PFSK-1 (cell line): ENCODE data around the gene MRPL20.
A peak's percentile ranks its signal among the peaks of the same experiment; 100 is the strongest.

ENCODE experiments used
- FOXP2 ChIP-seq: optimal IDR thresholded peaks from 2 replicates; pipeline ENCODE3; 2011; ENCODE audit warnings: borderline replicate concordance, control low read depth, inconsistent platforms; ENCODE audit not compliant: insufficient read depth; ENCODE audit errors: extremely low read length, extremely low read depth
- POLR2AphosphoS5 ChIP-seq: IDR thresholded peaks from 2 replicates; pipeline ENCODE4 v1.6.1; 2012; ENCODE audit warnings: low read depth, mild to moderate bottlenecking, control low read depth, low read length, moderate library complexity
- SIN3A ChIP-seq: IDR thresholded peaks from 2 replicates; pipeline ENCODE4 v1.6.1; 2012; ENCODE audit warnings: mild to moderate bottlenecking, low read length, moderate library complexity, borderline replicate concordance; ENCODE audit not compliant: insufficient read depth
- TAF1 ChIP-seq: IDR thresholded peaks from 2 replicates; pipeline ENCODE4 v1.6.1; 2012; ENCODE audit warnings: low read length, control low read depth, borderline replicate concordance; ENCODE audit not compliant: insufficient read depth
- TF ChIP-seq, protein P1 (sequence below), 2 experiments: IDR thresholded peaks; 2 replicates each; pipeline versions ENCODE4 v1.6.1 to v1.8.0; 2011 to 2012; ENCODE audit warnings: low read depth in 2 of 2, low read length in 2 of 2, control low read depth in 1 of 2, inconsistent platforms in 1 of 2, mild to moderate bottlenecking in 1 of 2, moderate library complexity in 1 of 2; ENCODE audit not compliant: insufficient read depth in 1 of 2

The MRPL20 gene

DNA sequence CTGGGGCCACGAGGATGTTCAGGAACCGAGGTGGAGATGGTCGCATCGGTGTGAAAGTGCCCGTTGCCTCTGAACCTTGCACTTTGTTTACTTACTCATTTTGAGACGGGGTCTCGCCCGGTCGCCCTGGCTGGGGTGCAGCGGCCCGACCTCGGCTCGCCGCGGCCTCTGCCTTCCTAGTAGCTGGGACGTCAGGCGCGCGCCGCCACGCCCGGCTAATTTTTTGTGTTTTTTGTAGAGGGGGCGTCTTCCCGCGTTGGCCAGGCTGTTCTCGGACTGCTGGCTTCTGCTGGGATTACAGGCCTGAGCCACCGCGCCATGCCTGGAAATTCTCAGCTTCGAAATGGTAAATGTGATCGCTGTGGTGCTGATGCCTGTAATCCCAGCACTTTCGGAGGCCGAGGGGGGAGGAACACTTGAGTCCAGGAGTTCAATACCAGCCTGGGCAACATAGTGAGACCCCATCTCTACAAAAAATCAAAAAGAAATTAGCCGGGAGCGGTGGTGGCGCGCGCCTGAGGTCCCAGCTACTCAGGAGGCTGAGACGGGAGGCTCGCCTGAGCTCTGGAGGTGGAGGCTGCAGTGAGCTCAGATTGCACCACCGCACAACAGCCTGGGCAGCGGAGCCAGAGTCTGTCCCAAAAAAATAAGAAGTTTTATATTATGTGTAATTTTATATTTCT is 684 bp upstream of the MRPL20 start:
- TF ChIP-seq, protein P1, sequence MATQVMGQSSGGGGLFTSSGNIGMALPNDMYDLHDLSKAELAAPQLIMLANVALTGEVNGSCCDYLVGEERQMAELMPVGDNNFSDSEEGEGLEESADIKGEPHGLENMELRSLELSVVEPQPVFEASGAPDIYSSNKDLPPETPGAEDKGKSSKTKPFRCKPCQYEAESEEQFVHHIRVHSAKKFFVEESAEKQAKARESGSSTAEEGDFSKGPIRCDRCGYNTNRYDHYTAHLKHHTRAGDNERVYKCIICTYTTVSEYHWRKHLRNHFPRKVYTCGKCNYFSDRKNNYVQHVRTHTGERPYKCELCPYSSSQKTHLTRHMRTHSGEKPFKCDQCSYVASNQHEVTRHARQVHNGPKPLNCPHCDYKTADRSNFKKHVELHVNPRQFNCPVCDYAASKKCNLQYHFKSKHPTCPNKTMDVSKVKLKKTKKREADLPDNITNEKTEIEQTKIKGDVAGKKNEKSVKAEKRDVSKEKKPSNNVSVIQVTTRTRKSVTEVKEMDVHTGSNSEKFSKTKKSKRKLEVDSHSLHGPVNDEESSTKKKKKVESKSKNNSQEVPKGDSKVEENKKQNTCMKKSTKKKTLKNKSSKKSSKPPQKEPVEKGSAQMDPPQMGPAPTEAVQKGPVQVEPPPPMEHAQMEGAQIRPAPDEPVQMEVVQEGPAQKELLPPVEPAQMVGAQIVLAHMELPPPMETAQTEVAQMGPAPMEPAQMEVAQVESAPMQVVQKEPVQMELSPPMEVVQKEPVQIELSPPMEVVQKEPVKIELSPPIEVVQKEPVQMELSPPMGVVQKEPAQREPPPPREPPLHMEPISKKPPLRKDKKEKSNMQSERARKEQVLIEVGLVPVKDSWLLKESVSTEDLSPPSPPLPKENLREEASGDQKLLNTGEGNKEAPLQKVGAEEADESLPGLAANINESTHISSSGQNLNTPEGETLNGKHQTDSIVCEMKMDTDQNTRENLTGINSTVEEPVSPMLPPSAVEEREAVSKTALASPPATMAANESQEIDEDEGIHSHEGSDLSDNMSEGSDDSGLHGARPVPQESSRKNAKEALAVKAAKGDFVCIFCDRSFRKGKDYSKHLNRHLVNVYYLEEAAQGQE (IDR thresholded peaks at IDR 0.05; ENCODE audit: insufficient read depth in 1 of 2, low read depth in 2 of 2, low read length in 2 of 2): no peak
- TF ChIP-seq SIN3A: no peak

GRCh38 chr1:1406101-1406820 is 832 bp downstream of the MRPL20 start:
- no peak for TF ChIP-seq TAF1
- TF ChIP-seq FOXP2: no peak
- no peak for TF ChIP-seq SIN3A
- TF ChIP-seq, protein P1 (IDR thresholded peaks at IDR 0.05; ENCODE audit: insufficient read depth in 1 of 2, low read depth in 2 of 2, low read length in 2 of 2): no peak
- no peak for TF ChIP-seq POLR2AphosphoS5

DNA sequence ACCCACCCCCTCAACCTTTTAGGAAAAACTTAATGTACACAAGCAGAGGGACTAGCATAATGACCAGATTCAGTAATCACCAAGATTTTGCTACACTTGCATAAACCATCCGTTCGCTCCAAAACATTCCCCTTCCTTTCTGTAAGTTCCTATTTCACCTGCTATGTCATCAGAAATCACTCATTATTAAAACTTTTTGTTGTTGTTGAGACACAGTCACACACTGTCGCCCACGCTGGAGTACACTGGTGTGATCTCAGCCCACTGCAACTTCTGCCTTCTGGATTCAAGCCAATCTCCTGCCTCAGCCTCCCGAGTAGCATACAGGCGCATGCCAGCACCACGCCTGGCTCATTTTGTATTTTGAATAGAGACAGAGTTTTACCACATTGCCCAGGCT is 3.4 kb downstream of the MRPL20 start:
- TF ChIP-seq SIN3A (no peak), FOXP2 (no peak), POLR2AphosphoS5 (no peak), TAF1 (no peak)
- TF ChIP-seq, protein P1 (IDR thresholded peaks at IDR 0.05; ENCODE audit: insufficient read depth in 1 of 2, low read depth in 2 of 2, low read length in 2 of 2): no peak

- peak; percentile 14 for TF ChIP-seq POLR2AphosphoS5
- TF ChIP-seq SIN3A: peak; percentile 52; the same call in 1 of the 2 replicates
- no peak for TF ChIP-seq FOXP2
These were observed 4.8 kb downstream of the MRPL20 start for GRCh38 chr1:1402072-1402900.

- TF ChIP-seq POLR2AphosphoS5: peak; percentile 46; the same call in 1 of the 2 replicates
- no peak for TF ChIP-seq FOXP2
These were observed 5.6 kb downstream of the MRPL20 start for GRCh38 chr1:1401457-1402010.
